ENCODE results near the gene NLGN1.

GRCh38 chr3:174317005-174317404 is 919.5 kb downstream of the NLGN1 start:
- TF ChIP-seq MAX (CRISPR knock-in tag; IDR thresholded peaks at IDR 0.05) (no peak), CTCF (IDR thresholded peaks at IDR 0.05 in 2 of 3, conservative IDR thresholded peaks at IDR 0.05 in 1 of 3; ENCODE audit: insufficient read depth in 2 of 3, low read depth in 1 of 3, low read length in 3 of 3) (no peak), ZNF277 (CRISPR knock-in tag; IDR thresholded peaks at IDR 0.05; ENCODE audit: borderline replicate concordance) (no peak), ARNT (IDR thresholded peaks at IDR 0.05) (no peak), XRCC3 (IDR thresholded peaks at IDR 0.05) (no peak), ZBTB33 (CRISPR knock-in tag; IDR thresholded peaks at IDR 0.05) (no peak), RBM17 (IDR thresholded peaks at IDR 0.05; ENCODE audit: borderline replicate concordance, low read depth, low read length) (no peak), CHD4 (IDR thresholded peaks at IDR 0.05; ENCODE audit: insufficient read depth, insufficient replicate concordance, low read depth, low read length, poor library complexity, severe bottlenecking) (no peak), ZNF24 (IDR thresholded peaks at IDR 0.05) (no peak), MXI1 (IDR thresholded peaks at IDR 0.05; ENCODE audit: low read depth, low read length) (no peak), ZNF592 (IDR thresholded peaks at IDR 0.05) (no peak), PREB (CRISPR knock-in tag; IDR thresholded peaks at IDR 0.05) (no peak), E4F1 (CRISPR knock-in tag; IDR thresholded peaks at IDR 0.05; ENCODE audit: borderline replicate concordance) (no peak), C11orf30 (IDR thresholded peaks at IDR 0.05; ENCODE audit: low read depth) (no peak)
